GM12878 (cell line): ENCODE measurements around the gene KLHDC9. TPM values are rescaled to one million over a fixed set of nuclear protein-coding genes. Genes with fewer than 3 reads are reported as not detected.

ENCODE experiments used
- ATAC-seq: fragments of 200-7000 bp; cut with Tn5 transposase; 3 replicates; pipeline ENCODE4 v1.9.1; 2020; ENCODE audit warnings: mild to moderate bottlenecking, moderate library complexity
- BruUV-seq: library from RNA; stranded (reverse); fragments of 400-500 nt; replicated peaks from 2 replicates; lab custom pipeline; 2021; lab: Mats Ljungman, UMichigan
- CTCF ChIA-PET: fragments of 300-600 bp; sonication (Branson Sonifier 250); formaldehyde crosslinking; extraction: SDS; loops from one replicate; lab custom pipeline; 2021; ENCODE audit warnings: inconsistent platforms; lab: Yijun Ruan, JAX
- POLR2A ChIA-PET: fragments of 350-600 bp; formaldehyde crosslinking; extraction: SDS; loops from one replicate; lab custom pipeline; 2021; ENCODE audit warnings: inconsistent platforms; lab: Charles Lee
- RAD21 ChIA-PET: fragments of 300-600 bp; sonication (Branson Sonifier 250); formaldehyde crosslinking; loops from one replicate; lab custom pipeline; 2023; ENCODE audit warnings: antibody characterized with exemption; ENCODE audit not compliant: unreplicated experiment; lab: Charles Lee
- SMC1A ChIA-PET: fragments of 300-600 bp; sonication (Branson Sonifier 250); formaldehyde crosslinking; loops from one replicate; lab custom pipeline; 2023; ENCODE audit not compliant: unreplicated experiment, uncharacterized antibody; lab: Charles Lee
- DNase-seq: peaks from one replicate; pipeline ENCODE4 v3.0.0-alpha.2; 2011; ENCODE audit warnings: low read depth, low spot score
- FAIRE-seq: peaks from 3 replicates; lab custom pipeline; 2011; peaks lifted over from hg19 to GRCh38; lab: Jason Lieb, UNC
- H2AFZ ChIP-seq: 2 replicates; pipeline ENCODE4 v1.6.0; 2011; ENCODE audit warnings: low read depth, low read length, control low read depth; ENCODE audit not compliant: control insufficient read depth
- H3K27ac ChIP-seq: 2 replicates; pipeline ENCODE4 v1.5.1; 2011; ENCODE audit warnings: control low read depth; ENCODE audit not compliant: control insufficient read depth, insufficient read depth
- H3K27me3 ChIP-seq, 2 experiments: replicated peaks in 1 of 2; 2 replicates each; pipeline versions ENCODE4 v1.6.0 to v1.6.1; 2011; ENCODE audit warnings: low read length in 1 of 2; ENCODE audit not compliant: control insufficient read depth in 2 of 2, insufficient read depth in 2 of 2
- H3K36me3 ChIP-seq, 2 experiments: 2 replicates each; pipeline ENCODE4 v1.5.1; 2011; ENCODE audit warnings: low read length in 1 of 2; ENCODE audit not compliant: control insufficient read depth in 2 of 2, insufficient read depth in 2 of 2
- H3K4me1 ChIP-seq: 2 replicates; pipeline ENCODE4 v1.6.1; 2011; ENCODE audit warnings: mild to moderate bottlenecking, low read length, moderate library complexity, mixed read lengths; ENCODE audit not compliant: control insufficient read depth, insufficient read depth
- H3K4me2 ChIP-seq: 2 replicates; pipeline ENCODE4 v1.6.0; 2011; ENCODE audit warnings: control low read depth; ENCODE audit not compliant: control insufficient read depth, insufficient read depth
- H3K4me3 ChIP-seq: fragments of 200-600 bp; sonication (generic); 2 replicates; pipeline ENCODE4 v1.5.1; 2016
- H3K79me2 ChIP-seq: 2 replicates; pipeline ENCODE4 v1.6.0; 2011; ENCODE audit warnings: low read length; ENCODE audit not compliant: control insufficient read depth, insufficient read depth
- H3K9ac ChIP-seq: 2 replicates; pipeline ENCODE4 v1.8.0; 2011; ENCODE audit warnings: low read length, control low read depth, mixed read lengths; ENCODE audit not compliant: control insufficient read depth, insufficient read depth
- H3K9me3 ChIP-seq: replicated peaks from 3 replicates; pipeline ENCODE4 v1.5.1; 2011; ENCODE audit warnings: mild to moderate bottlenecking, low read length; ENCODE audit not compliant: control insufficient read depth, insufficient read depth
- H4K20me1 ChIP-seq: 2 replicates; pipeline ENCODE4 v1.6.0; 2011; ENCODE audit not compliant: control insufficient read depth, insufficient read depth
- ASH2L ChIP-seq: fragments of 300-600, 200-600 bp; sonication (generic); IDR thresholded peaks from 2 replicates; pipeline ENCODE4 v1.6.1; 2017; ENCODE audit warnings: low read depth, mild to moderate bottlenecking, borderline replicate concordance
- BMI1 ChIP-seq: fragments of 450-650 bp; IDR thresholded peaks from 2 replicates; pipeline ENCODE4 v1.6.1; 2016; ENCODE audit warnings: mild to moderate bottlenecking, moderate library complexity, borderline replicate concordance
- HDAC2 ChIP-seq: fragments of 200-600 bp; sonication (generic); IDR thresholded peaks from 2 replicates; pipeline ENCODE4 v1.6.1; 2017
- PRDM15 ChIP-seq: fragments of 450-650 bp; formaldehyde crosslinking; IDR thresholded peaks from 2 replicates; pipeline ENCODE4 v1.4.0; 2020; ENCODE audit warnings: mild to moderate bottlenecking, moderate library complexity
- RUNX3 ChIP-seq: IDR thresholded peaks from 2 replicates; pipeline ENCODE4 v1.6.1; 2012; ENCODE audit warnings: low read length, inconsistent platforms
- TAF1 ChIP-seq: IDR thresholded peaks from 2 replicates; pipeline ENCODE4 v1.6.1; 2011; ENCODE audit warnings: mild to moderate bottlenecking, low read depth, low read length, borderline replicate concordance
- WRNIP1 ChIP-seq: IDR thresholded peaks from 2 replicates; pipeline ENCODE4 v1.6.1; 2011; ENCODE audit warnings: low read depth, low read length, improper control_type of control experiment, borderline replicate concordance
- YBX1 ChIP-seq: fragments of 450-650 bp; IDR thresholded peaks from 2 replicates; pipeline ENCODE4 v1.6.1; 2016; ENCODE audit warnings: antibody characterized with exemption
- ZBTB11 ChIP-seq: fragments of 450-650 bp; formaldehyde crosslinking; IDR thresholded peaks from 2 replicates; pipeline ENCODE4 v1.5.0; 2022; ENCODE audit warnings: mild to moderate bottlenecking, missing genetic modification characterization
- WGBS: methylation state at CpG from one replicate; pipeline ENCODE4 v1.1.6; 2016; ENCODE audit warnings: low lambda C conversion rate; ENCODE audit not compliant: insufficient replicate concordance, insufficient coverage; ENCODE audit errors: missing lambda C conversion rate; 5-methylcytosine and 5-hydroxymethylcytosine counted together
- in situ Hi-C: fragments of 300-500 bp; cut with MboI; formaldehyde crosslinking; loops from 9 replicates; pipeline ENCODE4 v1.14.3; 2018; ENCODE audit warnings: mixed read lengths
- intact Hi-C: fragments of 100-400 bp; cut with micrococcal nuclease; formaldehyde crosslinking; loops from one replicate; pipeline ENCODE4 v1.14.2; 2022; ENCODE audit not compliant: unreplicated experiment
- polyA plus RNA-seq, 11 experiments: library from polyadenylated mRNA; depleted of rRNA in 4 of 11; unstranded in 6 of 11; stranded (reverse) in 5 of 11; fragments of >200 nt; fragmentation: Nextera tagmentation in 4 of 11; fragmentation: Illumina TruSeq in 1 of 11; extraction: Ambion mirVana in 4 of 11; extraction: Trizol in 1 of 11; gene quantifications; 1 replicate in 1 of 11; 2 replicates in 10 of 11; pipeline versions ENCODE4 v1.2.1 to v1.2.3, GENCODE V29; 2011 to 2016; ENCODE audit warnings: inconsistent platforms in 2 of 11, missing spikeins in 2 of 11, low read depth in 1 of 11
- total RNA-seq, 4 experiments: library from RNA; depleted of rRNA in 3 of 4; stranded (reverse); fragments of >200 nt in 3 of 4; fragmentation: Illumina TruSeq in 1 of 4; extraction: Trizol in 1 of 4; gene quantifications; 2 replicates each; pipeline versions ENCODE4 v1.2.1 to v1.2.3, GENCODE V29; 2013 to 2021

The KLHDC9 gene
- total and polyA plus RNA-seq, 10 of the 15 experiments (the other 5 are each of a cell fraction or from before 2014, with no cell fraction given), result 0.66 to 4.9 (median 2.6) TPM

GRCh38 chr1:161132410-161133219, 34.5 kb downstream of the KLHDC9 start, which contains the start of gene DEDD (continued):
- TF ChIP-seq ZBTB11 (CRISPR knock-in tag) (no peak), TAF1 (peak; percentile 78; the same call in 1 of the 2 replicates), BMI1 (0 out of 2 replicates have a peak, but pooled peaks have one; percentile 12), ASH2L (0 out of 2 replicates have a peak, but pooled peaks have one; percentile 35)

GRCh38 chr1:161133220-161133740, 35.1 kb downstream of the KLHDC9 start:
- no peak for DNase-seq
- ChIA-PET SMC1A (interaction anchor here (0.7 to 4.3 kb wide), 19 partner anchors 12 to 298 kb away, joined by 3 to 19 read pairs (median 4); partner anchors contain the start of genes ARHGAP30, NIT1, PFDN2 and UFC1), POLR2A (interaction anchor here (1.0 to 3.7 kb wide), 13 partner anchors 15 to 94 kb away, joined by 3 to 24 read pairs (median 5); partner anchors contain the start of genes ARHGAP30, NIT1, PFDN2 and PPOX), CTCF (interaction anchor here (0.7 to 2.8 kb wide), 16 partner anchors 16 to 144 kb away, joined by 3 to 14 read pairs (median 4); partner anchors contain the start of genes ARHGAP30, NIT1, PFDN2 and PPOX), RAD21 (interaction anchor here (1.0 to 2.7 kb wide), 11 partner anchors 14 to 136 kb away, joined by 3 to 11 read pairs (median 5); partner anchors contain the start of genes ARHGAP30, NIT1, PFDN2 and PPOX)
- no peak for FAIRE-seq
- Histone ChIP-seq H3K27ac (peak overlapping the region; percentile 79), H3K9me3 (no peaks in the 10 kb centered on the region), H3K4me1 (peaks cover 3% of the 10 kb centered on the region), H3K4me2 (peak overlapping the region; percentile 88), H3K27me3 (no peaks in the 10 kb centered on the region), H3K79me2 (peaks cover 47% of the 10 kb centered on the region), H4K20me1 (no peaks in the 10 kb centered on the region; the same call in 1 of the 2 replicates), H3K4me3 (peak overlapping the region; percentile 93), H2AFZ (peak overlapping the region; percentile 92), H3K36me3 (peaks cover 0 to 12% of the 10 kb centered on the region in 2 experiments; a peak in 2 of 4 replicates), H3K9ac (peak overlapping the region; percentile 94)
- BruUV-seq, result TSS peak; percentile 85
- intact Hi-C loops, result loop anchor here (2.0 kb wide), 1 partner anchor 62 kb away; no protein-coding TSS in a partner anchor
- 6% methylated on average over 11 of the region's 11 CpGs for WGBS
- peak; percentile 12 for ATAC-seq
- in situ Hi-C loops, result no loop called here
- no peak for TF ChIP-seq YBX1
- TF ChIP-seq ASH2L, result 0 out of 2 replicates have a peak, but pooled peaks have one; percentile 11
- TF ChIP-seq HDAC2, result no peak
- no peak for TF ChIP-seq PRDM15
- TF ChIP-seq WRNIP1, result 0 out of 2 replicates have a peak, but pooled peaks have one; percentile 1
- no peak for TF ChIP-seq RUNX3
